Stimulated activated CD4-positive, alpha-beta T cell treated with anti-CD3 and anti-CD28 coated beads, Interleukin-1b, Interleukin-23, amount 100 ng/mL, for 4 hours (primary cell): Measurements from ENCODE around the gene CALHM6.

Experiments used
- DNase-seq, 2 donors: peaks; one replicate each; pipeline ENCODE4 v3.0.0-alpha.2; 2020; ENCODE audit warnings: low read depth in 2 of 2

CALHM6 gene

GRCh38 chr6:116445102-116445501 is 16.1 kb upstream of the CALHM6 start:
- DNase-seq, result no peak

GRCh38 chr6:116446399-116446798 is 14.8 kb upstream of the CALHM6 start:
- DNase-seq, result no peak

- no peak for DNase-seq
These were observed 14.1 kb upstream of the CALHM6 start for GRCh38 chr6:116447052-116447451.

GRCh38 chr6:116447496-116448011 is 13.6 kb upstream of the CALHM6 start:
- DNase-seq, result no peak

GRCh38 chr6:116449565-116449964 is 11.6 kb upstream of the CALHM6 start:
- no peak for DNase-seq

- no peak for DNase-seq
These were observed 10.9 kb upstream of the CALHM6 start for GRCh38 chr6:116450185-116450710.

GRCh38 chr6:116450769-116451740 is 10.1 kb upstream of the CALHM6 start:
- DNase-seq, result no peak

GRCh38 chr6:116451916-116452315 is 9.3 kb upstream of the CALHM6 start:
- DNase-seq, result no peak

GRCh38 chr6:116452531-116452930 is 8.6 kb upstream of the CALHM6 start:
- DNase-seq, result no peak

- no peak for DNase-seq
These were observed 5.1 kb upstream of the CALHM6 start for GRCh38 chr6:116456106-116456505.

- no peak for DNase-seq
These were observed 4.2 kb upstream of the CALHM6 start for GRCh38 chr6:116456927-116457326.

- DNase-seq, result no peak
These were observed 2.9 kb upstream of the CALHM6 start for GRCh38 chr6:116458264-116458663.

GRCh38 chr6:116459927-116460326 is 1.2 kb upstream of the CALHM6 start:
- DNase-seq, result no peak

- peak; percentile 35 to 41 for DNase-seq
These were observed 1.0 kb downstream of the CALHM6 start for GRCh38 chr6:116461932-116462885.

GRCh38 chr6:116463301-116463700 is 2.1 kb downstream of the CALHM6 start:
- no peak for DNase-seq

- DNase-seq, result no peak
These were observed 4.1 kb downstream of the CALHM6 start for GRCh38 chr6:116465246-116465645.

GRCh38 chr6:116467096-116467495 is 5.9 kb downstream of the CALHM6 start:
- no peak for DNase-seq

GRCh38 chr6:116467514-116467913 is 6.3 kb downstream of the CALHM6 start:
- DNase-seq, result no peak

GRCh38 chr6:116468293-116468692 is 7.1 kb downstream of the CALHM6 start:
- no peak for DNase-seq

- no peak for DNase-seq
These were observed 10.4 kb downstream of the CALHM6 start for GRCh38 chr6:116471531-116471930.

- DNase-seq, result no peak
These were observed 11.5 kb downstream of the CALHM6 start for GRCh38 chr6:116472706-116473105.

- no peak for DNase-seq
These were observed 14.0 kb downstream of the CALHM6 start for GRCh38 chr6:116475141-116475540.
